Neural progenitor cell (in vitro differentiated cells): Measurements from ENCODE around the gene TMEM203. TPM values are rescaled to one million over a fixed set of nuclear protein-coding genes. Genes with fewer than 3 reads are reported as not detected.
A peak's percentile ranks its signal among the peaks of the same experiment; 100 is the strongest.

ENCODE experiments used
- DNase-seq: peaks from one replicate; pipeline ENCODE4 v3.0.0-alpha.2; 2016; ENCODE audit warnings: low spot score
- H2AFZ ChIP-seq: fragments of 200-600 bp; sonication (generic); replicated peaks from 2 replicates; pipeline ENCODE4 v1.6.1; 2016; ENCODE audit warnings: antibody characterized with exemption
- H3F3A ChIP-seq: fragments of 200-600 bp; sonication (generic); 2 replicates; pipeline ENCODE4 v1.6.1; 2016; ENCODE audit warnings: antibody characterized with exemption, low read depth
- H3K27ac ChIP-seq: fragments of 200-600 bp; sonication (generic); 2 replicates; pipeline ENCODE4 v1.5.1; 2016; ENCODE audit warnings: mild to moderate bottlenecking
- H3K27me3 ChIP-seq: fragments of 200-600 bp; sonication (generic); 2 replicates; pipeline ENCODE4 v1.6.1; 2016; ENCODE audit warnings: mild to moderate bottlenecking, moderate library complexity
- H3K36me3 ChIP-seq: fragments of 200-600 bp; sonication (generic); 2 replicates; pipeline ENCODE4 v1.5.1; 2016
- H3K4me1 ChIP-seq: fragments of 200-600 bp; sonication (generic); 2 replicates; pipeline ENCODE4 v1.6.1; 2016; ENCODE audit warnings: mixed run types
- H3K4me2 ChIP-seq: fragments of 200-600 bp; sonication (generic); 2 replicates; pipeline ENCODE4 v1.6.1; 2016
- H3K4me3 ChIP-seq: fragments of 200-600 bp; sonication (generic); 2 replicates; pipeline ENCODE4 v1.5.1; 2016
- H3K79me2 ChIP-seq: fragments of 200-600 bp; sonication (generic); 2 replicates; pipeline ENCODE4 v1.6.1; 2016; ENCODE audit warnings: low read depth
- H3K9ac ChIP-seq: fragments of 200-600 bp; sonication (generic); 2 replicates; pipeline ENCODE4 v1.6.1; 2016
- H3K9me3 ChIP-seq: fragments of 200-600 bp; sonication (generic); 2 replicates; pipeline ENCODE4 v1.5.1; 2016; ENCODE audit warnings: low read depth
- H4K20me1 ChIP-seq: fragments of 200-600 bp; sonication (generic); 2 replicates; pipeline ENCODE4 v1.6.1; 2016; ENCODE audit warnings: low read depth
- H3K27ac Mint-ChIP-seq: 3 replicates; pipeline ENCODE4 v1.8.0; 2021; ENCODE audit warnings: mixed read lengths
- H3K27me3 Mint-ChIP-seq: 2 replicates; pipeline ENCODE4 v1.8.0; 2022; ENCODE audit warnings: low read depth, mild to moderate bottlenecking, inconsistent platforms, moderate library complexity, mixed read lengths; ENCODE audit not compliant: insufficient read depth
- H3K36me3 Mint-ChIP-seq: 3 replicates; pipeline ENCODE4 v1.8.0; 2021; ENCODE audit warnings: mixed read lengths
- H3K4me1 Mint-ChIP-seq: 3 replicates; pipeline ENCODE4 v1.8.0; 2021; ENCODE audit warnings: mixed read lengths
- H3K4me3 Mint-ChIP-seq: 3 replicates; pipeline ENCODE4 v1.8.0; 2021; ENCODE audit warnings: mild to moderate bottlenecking, moderate library complexity, mixed read lengths
- H3K9me3 Mint-ChIP-seq: 3 replicates; pipeline ENCODE4 v1.8.0; 2020; ENCODE audit warnings: mixed read lengths
- EZH2 ChIP-seq: fragments of 200-600 bp; sonication (generic); IDR thresholded peaks from 2 replicates; pipeline ENCODE4 v1.6.1; 2017; ENCODE audit warnings: antibody characterized with exemption, mild to moderate bottlenecking, moderate library complexity
- EZH2phosphoT487 ChIP-seq: fragments of 200-600 bp; sonication (generic); IDR thresholded peaks from 2 replicates; pipeline ENCODE4 v1.6.1; 2017; ENCODE audit warnings: antibody characterized with exemption
- total RNA-seq: library from RNA; depleted of rRNA; stranded (reverse); fragments of >200 nt; gene quantifications from 2 replicates; pipeline ENCODE4 v1.2.3, GENCODE V29; 2015; ENCODE audit warnings: low replicate concordance
- TF ChIP-seq, protein P1 (sequence below): fragments of 200-600 bp; sonication (generic); IDR thresholded peaks from 2 replicates; pipeline ENCODE4 v1.5.1; 2017; ENCODE audit warnings: antibody characterized with exemption, mild to moderate bottlenecking

The TMEM203 gene
- total RNA-seq, 1 donor from 2014 or later, result 21.6 TPM

DNA sequence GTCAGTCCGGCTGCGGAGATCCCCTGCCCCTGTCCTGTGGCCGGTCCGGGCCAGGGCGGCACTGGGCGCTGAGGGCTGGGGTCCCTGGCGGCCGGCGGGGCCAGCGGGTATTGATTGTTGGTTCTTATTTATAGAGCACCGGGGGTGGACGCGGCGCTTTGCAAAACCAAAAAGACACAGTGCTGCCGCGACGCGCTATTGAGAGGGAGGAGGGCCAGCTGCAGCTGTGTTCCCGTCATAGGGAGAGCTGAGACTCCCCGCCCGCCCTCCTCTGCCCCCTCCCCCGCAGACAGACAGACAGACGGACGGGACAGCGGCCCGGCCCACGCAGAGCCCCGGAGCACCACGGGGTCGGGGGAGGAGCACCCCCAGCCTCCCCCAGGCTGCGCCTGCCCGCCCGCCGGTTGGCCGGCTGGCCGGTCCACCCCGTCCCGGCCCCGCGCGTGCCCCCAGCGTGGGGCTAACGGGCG, 38.1 kb downstream of the TMEM203 start:
- Histone ChIP-seq H3F3A (peaks cover 17% of the 10 kb centered on the region), H3K79me2 (no peaks in the 10 kb centered on the region), H3K36me3 (no peaks in the 10 kb centered on the region), H4K20me1 (peaks cover 68% of the 10 kb centered on the region), H3K27me3 (peaks cover 100% of the 10 kb centered on the region), H3K4me2 (peak overlapping the region; percentile 93), H2AFZ (no peak overlapping the region), H3K9ac (no peak overlapping the region), H3K4me3 (no peak overlapping the region), H3K27ac (no peak overlapping the region), H3K9me3 (no peaks in the 10 kb centered on the region), H3K4me1 (peaks cover 18% of the 10 kb centered on the region)
- Mint-ChIP-seq H3K4me3 (no peak overlapping the region), H3K36me3 (no peaks in the 10 kb centered on the region), H3K4me1 (peaks cover 3% of the 10 kb centered on the region), H3K27ac (no peak overlapping the region), H3K9me3 (no peaks in the 10 kb centered on the region), H3K27me3 (peaks cover 47% of the 10 kb centered on the region)
- DNase-seq, result no peak
- TF ChIP-seq EZH2phosphoT487, result no peak
- TF ChIP-seq, protein P1, sequence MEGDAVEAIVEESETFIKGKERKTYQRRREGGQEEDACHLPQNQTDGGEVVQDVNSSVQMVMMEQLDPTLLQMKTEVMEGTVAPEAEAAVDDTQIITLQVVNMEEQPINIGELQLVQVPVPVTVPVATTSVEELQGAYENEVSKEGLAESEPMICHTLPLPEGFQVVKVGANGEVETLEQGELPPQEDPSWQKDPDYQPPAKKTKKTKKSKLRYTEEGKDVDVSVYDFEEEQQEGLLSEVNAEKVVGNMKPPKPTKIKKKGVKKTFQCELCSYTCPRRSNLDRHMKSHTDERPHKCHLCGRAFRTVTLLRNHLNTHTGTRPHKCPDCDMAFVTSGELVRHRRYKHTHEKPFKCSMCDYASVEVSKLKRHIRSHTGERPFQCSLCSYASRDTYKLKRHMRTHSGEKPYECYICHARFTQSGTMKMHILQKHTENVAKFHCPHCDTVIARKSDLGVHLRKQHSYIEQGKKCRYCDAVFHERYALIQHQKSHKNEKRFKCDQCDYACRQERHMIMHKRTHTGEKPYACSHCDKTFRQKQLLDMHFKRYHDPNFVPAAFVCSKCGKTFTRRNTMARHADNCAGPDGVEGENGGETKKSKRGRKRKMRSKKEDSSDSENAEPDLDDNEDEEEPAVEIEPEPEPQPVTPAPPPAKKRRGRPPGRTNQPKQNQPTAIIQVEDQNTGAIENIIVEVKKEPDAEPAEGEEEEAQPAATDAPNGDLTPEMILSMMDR, result no peak
- no peak for TF ChIP-seq EZH2

DNA sequence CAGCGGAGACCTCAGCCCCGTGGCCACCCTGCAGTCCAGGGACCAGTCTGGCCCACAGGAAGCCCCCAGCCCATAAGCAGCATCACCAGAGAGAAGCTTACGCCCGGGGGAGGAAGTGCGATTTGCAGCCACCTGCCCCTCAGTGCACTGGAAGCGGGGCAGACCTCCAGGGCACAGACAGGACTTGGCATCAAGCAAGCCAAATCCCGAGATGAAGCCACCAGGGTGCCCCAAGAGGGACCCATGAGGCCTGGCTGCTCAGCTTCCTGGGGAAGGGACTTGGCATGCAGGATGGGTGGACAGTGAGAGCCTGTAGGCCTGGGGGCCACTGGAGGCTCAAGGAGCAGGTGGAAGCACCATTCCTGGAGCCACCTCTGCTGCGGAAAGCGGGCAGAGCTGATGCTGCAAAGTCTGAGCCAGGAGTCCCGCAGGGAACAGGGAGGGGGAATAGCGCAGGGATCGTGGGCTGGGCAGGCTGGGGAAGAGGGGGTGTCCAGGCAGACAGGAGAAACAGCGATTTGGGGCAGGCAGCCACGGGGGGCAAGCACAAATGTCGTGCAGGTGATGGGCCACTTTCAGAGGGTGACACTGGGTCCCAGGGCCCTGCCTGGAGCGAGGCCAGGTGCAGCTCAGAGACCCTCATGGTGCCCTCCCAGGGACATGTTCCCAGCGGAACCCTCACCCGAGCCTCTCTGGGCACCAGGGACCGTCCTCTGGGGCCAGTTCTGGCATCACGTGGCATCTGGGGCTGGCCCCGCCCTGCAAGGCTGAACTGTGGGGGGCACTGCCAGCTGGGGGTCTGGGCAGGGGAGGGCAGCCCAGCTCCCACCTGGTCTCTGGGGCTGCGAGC, 38.8 kb downstream of the TMEM203 start:
- no peak overlapping the region for H3K4me2 ChIP-seq
- H3K9me3 Mint-ChIP-seq, result no peaks in the 10 kb centered on the region
- H2AFZ ChIP-seq, result no peak overlapping the region
- H3K36me3 ChIP-seq, result no peaks in the 10 kb centered on the region
- H3F3A ChIP-seq, result peaks cover 20% of the 10 kb centered on the region
- H3K4me3 ChIP-seq, result no peak overlapping the region
- no peaks in the 10 kb centered on the region for H3K36me3 Mint-ChIP-seq
- H3K4me1 Mint-ChIP-seq, result peaks cover 3% of the 10 kb centered on the region
- no peak for DNase-seq
- H4K20me1 ChIP-seq, result peaks cover 68% of the 10 kb centered on the region
- H3K27ac Mint-ChIP-seq, result no peak overlapping the region
- TF ChIP-seq, protein P1, result no peak
- TF ChIP-seq EZH2 (no peak), EZH2phosphoT487 (no peak)
- peaks cover 100% of the 10 kb centered on the region for H3K27me3 ChIP-seq
- H3K9ac ChIP-seq, result no peak overlapping the region
- peaks cover 22% of the 10 kb centered on the region for H3K4me1 ChIP-seq
- H3K27ac ChIP-seq, result no peak overlapping the region
- H3K27me3 Mint-ChIP-seq, result peaks cover 48% of the 10 kb centered on the region
- H3K4me3 Mint-ChIP-seq, result no peak overlapping the region
- H3K9me3 ChIP-seq, result no peaks in the 10 kb centered on the region
- no peaks in the 10 kb centered on the region for H3K79me2 ChIP-seq

DNA sequence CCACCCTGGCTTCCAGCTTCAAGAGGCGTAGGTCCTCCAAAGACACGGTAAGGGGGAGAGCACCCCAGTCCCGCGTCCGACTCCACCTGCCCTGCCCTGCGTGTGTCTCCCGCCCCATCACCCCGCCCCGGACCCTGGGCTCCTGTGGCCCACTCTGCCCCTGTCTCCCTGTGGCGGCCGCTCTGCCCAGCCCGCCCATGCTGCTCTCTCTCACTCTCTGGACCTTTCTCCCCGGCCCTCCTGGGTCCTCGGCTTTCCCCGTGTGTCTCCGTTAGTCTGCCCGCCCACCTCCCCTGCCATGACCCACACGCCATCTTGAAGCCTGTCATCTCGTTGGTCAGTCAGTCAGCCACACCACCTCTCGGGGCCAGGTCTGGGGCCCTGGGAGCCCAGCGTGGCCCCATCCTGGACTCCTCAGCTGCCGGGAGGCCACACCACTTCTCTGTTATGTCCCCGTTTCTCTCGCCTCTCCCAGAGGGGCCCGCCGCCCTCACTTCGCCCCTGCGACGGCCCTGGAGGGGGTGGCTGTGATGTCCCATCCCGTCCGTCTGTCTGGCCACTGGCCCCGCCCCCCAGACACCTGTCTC, 40.1 kb downstream of the TMEM203 start:
- Mint-ChIP-seq H3K9me3 (no peaks in the 10 kb centered on the region), H3K4me3 (no peak overlapping the region), H3K27me3 (peaks cover 46% of the 10 kb centered on the region), H3K4me1 (peaks cover 3% of the 10 kb centered on the region), H3K27ac (no peak overlapping the region), H3K36me3 (no peaks in the 10 kb centered on the region)
- peaks cover 100% of the 10 kb centered on the region for H3K27me3 ChIP-seq
- H3K36me3 ChIP-seq, result no peaks in the 10 kb centered on the region
- DNase-seq, result no peak
- peaks cover 20% of the 10 kb centered on the region for H3F3A ChIP-seq
- H3K9ac ChIP-seq, result no peak overlapping the region
- TF ChIP-seq EZH2phosphoT487 (no peak), EZH2 (no peak)
- TF ChIP-seq, protein P1, result no peak
- no peaks in the 10 kb centered on the region for H3K79me2 ChIP-seq
- H3K4me2 ChIP-seq, result no peak overlapping the region
- no peak overlapping the region for H3K4me3 ChIP-seq
- peaks cover 22% of the 10 kb centered on the region for H3K4me1 ChIP-seq
- no peak overlapping the region for H3K27ac ChIP-seq
- H3K9me3 ChIP-seq, result no peaks in the 10 kb centered on the region
- H4K20me1 ChIP-seq, result peaks cover 66% of the 10 kb centered on the region
- no peak overlapping the region for H2AFZ ChIP-seq
